Sigmoid colon (tissue), 7 donors: ENCODE measurements around the gene ORC4. TPM values are rescaled to one million over a fixed set of nuclear protein-coding genes. Genes with fewer than 3 reads are reported as not detected.
"Not testable (repeated sequence)": the region's sequence is repeated elsewhere in the genome, so short reads cannot be mapped to it uniquely, and the experiment has no call there.

ENCODE experiments used
- DNase-seq: peaks from one replicate; pipeline ENCODE4 v3.0.0-alpha.2; 2019
- H3K27ac ChIP-seq, 4 donors: fragments of 200-600 bp; sonication (generic); one replicate each; pipeline ENCODE4 v1.5.1; 2016 to 2019; ENCODE audit warnings: mild to moderate bottlenecking in 1 of 4
- H3K27me3 ChIP-seq, 3 donors: fragments of 200-600 bp; sonication (generic); one replicate each; pipeline ENCODE4 v1.5.1; 2019; ENCODE audit warnings: mild to moderate bottlenecking in 1 of 3
- H3K36me3 ChIP-seq, 4 donors: fragments of 200-600 bp; sonication (generic); one replicate each; pipeline ENCODE4 v1.5.1; 2016 to 2019
- H3K4me1 ChIP-seq, 4 donors: fragments of 200-600 bp; sonication (generic); one replicate each; pipeline ENCODE4 v1.5.1; 2017 to 2019
- H3K4me3 ChIP-seq, 4 donors: fragments of 200-600 bp; sonication (generic); one replicate each; pipeline ENCODE4 v1.5.1; 2017 to 2019; ENCODE audit warnings: mild to moderate bottlenecking in 2 of 4, moderate library complexity in 1 of 4
- H3K9me3 ChIP-seq, 4 donors: fragments of 200-600 bp in 3 of 4; sonication (generic) in 3 of 4; one replicate each; pipeline versions ENCODE4 v1.5.1 to v1.6.1; 2013 to 2019
- EP300 ChIP-seq, 4 donors: sonication (generic); formaldehyde crosslinking; IDR thresholded peaks; one replicate each; pipeline ENCODE4 v1.6.1; 2017; ENCODE audit warnings: antibody characterized with exemption in 4 of 4
- POLR2A ChIP-seq, 2 donors: fragments of 450-650 bp; IDR thresholded peaks; one replicate each; pipeline ENCODE4 v1.6.1; 2016; ENCODE audit warnings: antibody characterized with exemption in 2 of 2, mild to moderate bottlenecking in 2 of 2, moderate library complexity in 2 of 2
- POLR2AphosphoS5 ChIP-seq, 4 donors: sonication (generic); formaldehyde crosslinking; IDR thresholded peaks; one replicate each; pipeline ENCODE4 v1.6.1; 2017; ENCODE audit warnings: antibody characterized with exemption in 4 of 4
- WGBS, 2 donors: extraction: QIAGEN DNeasy Blood & Tissue Kit; methylation state at CpG; one replicate each; pipeline ENCODE4 v1.1.7; 2013; 5-methylcytosine and 5-hydroxymethylcytosine counted together
- intact Hi-C: fragments of 100-400 bp; cut with DNase I; formaldehyde crosslinking; loops from one replicate; pipeline ENCODE4 v1.15.1; 2023
- polyA plus RNA-seq, 3 donors: library from polyadenylated mRNA; stranded (reverse); fragments of 200-250 nt; gene quantifications; one replicate each; pipeline ENCODE4 v1.2.3, GENCODE V29; 2013
- total RNA-seq, 4 donors: library from RNA; depleted of rRNA; stranded (reverse); fragments of >200 nt; gene quantifications; one replicate each; pipeline ENCODE4 v1.1.0, GENCODE V29; 2016
- TF ChIP-seq, protein P1 (sequence below), 4 experiments: fragments of 450-650 bp in 3 of 4; fragments of 200-600 bp in 1 of 4; IDR thresholded peaks; one replicate each; pipeline ENCODE4 v1.5.1; 2016 to 2019; ENCODE audit warnings: antibody characterized with exemption in 4 of 4, mild to moderate bottlenecking in 3 of 4, moderate library complexity in 2 of 4
- donor health status: healthy with polysubstance abuse.
- donor health status: Bipolar disorder and iron deficiency.
- donor health status: healthy.

Gene ORC4
- total and polyA plus RNA-seq, 7 donors, result 14.4 to 89.5 (median 61.8) TPM

DNA sequence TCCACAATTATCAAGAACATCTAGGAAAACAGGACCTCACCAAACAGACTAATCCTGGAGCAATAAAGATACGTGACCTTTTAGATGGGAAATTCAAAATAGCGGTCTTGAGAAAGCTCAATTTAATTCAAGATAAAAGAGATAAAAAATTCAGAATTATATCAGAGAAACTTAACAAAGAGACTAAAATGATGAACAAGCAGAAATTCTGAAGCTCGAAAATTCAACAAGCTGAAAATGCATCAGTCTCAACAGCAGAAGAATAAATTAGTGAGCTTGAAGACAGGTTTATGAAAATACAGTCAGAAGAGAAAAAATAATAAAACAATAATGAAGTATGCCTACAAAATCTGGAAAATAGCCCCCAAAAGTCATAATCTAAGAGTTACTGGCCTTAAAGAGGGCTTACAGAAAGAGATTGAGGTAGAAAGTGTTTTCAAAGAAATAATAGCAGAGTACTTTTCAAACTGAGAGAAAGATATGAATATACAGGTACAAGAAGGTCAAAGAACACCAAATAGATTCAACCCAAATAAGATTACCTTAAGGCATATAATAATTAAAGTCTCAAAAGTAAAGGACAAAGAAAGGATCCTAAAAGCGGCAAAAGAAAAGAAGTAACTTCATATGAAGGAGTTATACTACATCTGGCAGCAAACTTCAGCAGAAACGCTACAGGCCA, 13.2 kb downstream of the ORC4 start:
- intact Hi-C loops, result no loop called here
- no peaks in the 10 kb centered on the region for H3K9me3 ChIP-seq
- H3K27ac ChIP-seq, result no peak overlapping the region
- peaks cover 0 to 4% (median 0%) of the 10 kb centered on the region in 4 donors for H3K36me3 ChIP-seq
- 78 to 96% methylated on average over 5 of the region's 5 CpGs for WGBS, 2 donors
- no peak overlapping the region for H3K4me3 ChIP-seq
- no peak for TF ChIP-seq EP300 (IDR thresholded peaks at IDR 0.05)
- TF ChIP-seq, protein P1, sequence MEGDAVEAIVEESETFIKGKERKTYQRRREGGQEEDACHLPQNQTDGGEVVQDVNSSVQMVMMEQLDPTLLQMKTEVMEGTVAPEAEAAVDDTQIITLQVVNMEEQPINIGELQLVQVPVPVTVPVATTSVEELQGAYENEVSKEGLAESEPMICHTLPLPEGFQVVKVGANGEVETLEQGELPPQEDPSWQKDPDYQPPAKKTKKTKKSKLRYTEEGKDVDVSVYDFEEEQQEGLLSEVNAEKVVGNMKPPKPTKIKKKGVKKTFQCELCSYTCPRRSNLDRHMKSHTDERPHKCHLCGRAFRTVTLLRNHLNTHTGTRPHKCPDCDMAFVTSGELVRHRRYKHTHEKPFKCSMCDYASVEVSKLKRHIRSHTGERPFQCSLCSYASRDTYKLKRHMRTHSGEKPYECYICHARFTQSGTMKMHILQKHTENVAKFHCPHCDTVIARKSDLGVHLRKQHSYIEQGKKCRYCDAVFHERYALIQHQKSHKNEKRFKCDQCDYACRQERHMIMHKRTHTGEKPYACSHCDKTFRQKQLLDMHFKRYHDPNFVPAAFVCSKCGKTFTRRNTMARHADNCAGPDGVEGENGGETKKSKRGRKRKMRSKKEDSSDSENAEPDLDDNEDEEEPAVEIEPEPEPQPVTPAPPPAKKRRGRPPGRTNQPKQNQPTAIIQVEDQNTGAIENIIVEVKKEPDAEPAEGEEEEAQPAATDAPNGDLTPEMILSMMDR (IDR thresholded peaks at IDR 0.05), result no peak
- H3K27me3 ChIP-seq, result no peaks in the 10 kb centered on the region
- H3K4me1 ChIP-seq, result no peaks in the 10 kb centered on the region
- no peak for DNase-seq

DNA sequence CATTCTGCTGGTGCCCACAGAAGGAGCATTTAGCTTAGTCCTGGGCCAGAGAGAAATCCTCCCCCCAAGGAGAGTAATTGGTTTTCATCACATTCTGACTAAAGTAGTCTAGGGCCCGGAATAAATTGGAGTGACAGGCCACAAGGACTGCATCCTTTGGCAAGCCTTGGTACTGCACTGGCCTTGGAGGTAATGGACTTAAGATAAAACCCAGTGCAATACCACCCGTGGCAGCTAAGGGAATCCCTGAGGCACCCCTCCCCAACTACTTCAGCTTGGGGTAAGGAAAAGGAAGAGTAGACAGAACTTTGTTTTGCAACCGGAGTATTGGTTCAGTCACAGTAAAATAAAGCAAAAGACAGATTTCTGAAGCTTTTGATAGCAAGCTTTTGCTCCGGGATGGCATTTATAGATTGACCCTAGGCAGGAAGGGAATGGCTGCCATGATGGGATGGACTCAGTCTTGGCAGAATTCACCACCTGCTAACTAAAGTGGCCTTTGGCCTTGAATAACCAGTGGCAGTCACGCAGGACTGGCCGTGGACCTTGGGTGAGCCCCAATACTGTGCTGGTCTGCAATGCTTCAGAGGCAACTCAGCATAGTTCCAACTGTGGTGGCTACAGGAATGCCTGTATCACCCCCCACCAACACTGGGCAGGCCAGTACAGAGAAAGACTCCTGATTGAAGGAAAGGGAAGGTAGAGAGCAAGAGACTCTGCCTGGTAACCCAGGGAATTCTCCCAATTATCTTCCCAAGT, 14.1 kb downstream of the ORC4 start:
- no peak overlapping the region for H3K27ac ChIP-seq
- DNase-seq, result no peak
- no peaks in the 10 kb centered on the region for H3K9me3 ChIP-seq
- TF ChIP-seq POLR2AphosphoS5 (IDR thresholded peaks at IDR 0.05), result no peak
- TF ChIP-seq, protein P1 (IDR thresholded peaks at IDR 0.05), result no peak
- no peak for TF ChIP-seq EP300 (IDR thresholded peaks at IDR 0.05)
- no peak for TF ChIP-seq POLR2A (IDR thresholded peaks at IDR 0.05)
- H3K4me3 ChIP-seq, result no peak overlapping the region
- 87 to 94% methylated on average over 6 of the region's 6 CpGs for WGBS, 2 donors
- peaks cover 0 to 4% (median 0%) of the 10 kb centered on the region in 4 donors for H3K36me3 ChIP-seq
- intact Hi-C loops, result no loop called here
- H3K4me1 ChIP-seq, result no peaks in the 10 kb centered on the region
- no peaks in the 10 kb centered on the region for H3K27me3 ChIP-seq

DNA sequence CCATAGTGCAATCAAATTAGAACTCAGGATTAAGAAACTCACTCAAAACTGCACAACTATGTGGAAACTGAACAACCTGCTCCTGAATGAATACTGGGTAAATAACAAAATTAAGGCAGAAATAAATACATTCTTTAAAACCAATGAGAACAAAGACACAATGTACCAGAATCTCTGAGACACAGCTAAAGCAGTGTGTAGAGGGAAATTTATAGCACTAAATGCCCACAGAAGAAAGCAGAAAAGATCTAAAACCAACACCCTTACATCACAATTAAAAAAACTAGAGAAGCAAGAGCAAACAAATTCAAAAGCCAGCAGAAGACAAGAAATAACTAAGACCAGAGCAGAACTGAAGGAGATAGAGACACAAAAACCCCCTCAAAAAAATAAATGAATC, 18.1 kb downstream of the ORC4 start:
- H3K27ac ChIP-seq, DNase-seq, intact Hi-C loops, H3K27me3 ChIP-seq, H3K9me3 ChIP-seq, H3K4me3 ChIP-seq, H3K36me3 ChIP-seq: not testable (repeated sequence)
- H3K4me1 ChIP-seq, result peaks cover 0 to 13% (median 5%) of the 10 kb centered on the region in 4 donors

DNA sequence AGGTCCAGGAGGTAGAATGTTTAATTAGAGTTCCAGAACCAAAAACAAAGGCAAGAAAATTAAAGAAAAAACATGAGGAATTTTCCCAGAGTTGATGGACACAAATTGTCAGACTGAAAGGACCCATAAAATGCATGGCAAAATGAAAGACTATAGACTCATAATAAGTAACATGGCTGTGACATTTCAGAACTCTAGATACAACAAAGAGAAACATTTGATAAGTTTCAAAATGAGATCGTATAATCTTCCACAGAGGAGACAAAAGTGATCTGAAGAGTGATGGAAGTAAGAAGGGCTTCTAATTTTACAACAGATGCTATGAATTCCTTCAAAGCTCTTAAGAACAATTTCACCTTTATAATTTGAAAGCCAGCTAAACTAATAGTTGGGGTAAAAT, 20.4 kb downstream of the ORC4 start:
- Histone ChIP-seq H3K27ac (no peak overlapping the region), H3K9me3 (no peaks in the 10 kb centered on the region), H3K36me3 (peaks cover 0 to 4% (median 0%) of the 10 kb centered on the region in 4 donors), H3K4me1 (peaks cover 0 to 13% (median 5%) of the 10 kb centered on the region in 4 donors), H3K27me3 (no peaks in the 10 kb centered on the region), H3K4me3 (no peak overlapping the region)
- no peak for TF ChIP-seq EP300 (IDR thresholded peaks at IDR 0.05)
- TF ChIP-seq POLR2A (IDR thresholded peaks at IDR 0.05), result no peak
- no peak for TF ChIP-seq POLR2AphosphoS5 (IDR thresholded peaks at IDR 0.05)
- TF ChIP-seq, protein P1 (IDR thresholded peaks at IDR 0.05), result no peak
- DNase-seq, result no peak
- 86 to 89% methylated on average over 1 of the region's 1 CpG for WGBS, 2 donors
- intact Hi-C loops, result no loop called here

DNA sequence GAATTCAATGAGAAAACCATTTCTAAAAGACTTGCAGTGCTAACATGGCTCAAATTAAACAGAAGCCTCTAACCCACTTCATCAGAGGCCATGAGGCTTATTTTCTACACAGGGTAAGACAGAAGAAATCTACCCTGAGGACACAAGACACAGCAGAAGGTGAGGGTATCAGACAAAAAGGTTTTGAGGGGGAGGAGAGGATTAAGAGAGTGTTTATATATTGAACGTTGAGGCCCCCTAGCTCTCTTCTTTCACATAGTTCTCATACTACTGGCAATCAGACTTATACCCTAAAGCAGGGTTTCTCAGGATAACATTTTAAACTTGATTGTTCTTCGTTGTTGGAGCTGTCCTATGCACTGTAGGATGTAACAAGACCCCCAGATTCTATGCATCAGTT, 21.4 kb downstream of the ORC4 start:
- 78 to 87% methylated on average over 2 of the region's 2 CpGs for WGBS, 2 donors
- Histone ChIP-seq H3K27me3 (no peaks in the 10 kb centered on the region), H3K9me3 (no peaks in the 10 kb centered on the region), H3K4me3 (no peak overlapping the region), H3K27ac (no peak overlapping the region), H3K36me3 (peaks cover 0 to 4% (median 0%) of the 10 kb centered on the region in 4 donors), H3K4me1 (peaks cover 0 to 13% (median 5%) of the 10 kb centered on the region in 4 donors)
- TF ChIP-seq POLR2AphosphoS5 (IDR thresholded peaks at IDR 0.05) (no peak), EP300 (IDR thresholded peaks at IDR 0.05) (no peak), POLR2A (IDR thresholded peaks at IDR 0.05) (no peak)
- TF ChIP-seq, protein P1 (IDR thresholded peaks at IDR 0.05), result no peak
- DNase-seq, result no peak
- intact Hi-C loops, result no loop called here
